ENCODE data around the gene ZMYM4.

ZMYM4 gene

GRCh38 chr1:35436078-35436477, 167.6 kb downstream of the ZMYM4 start:
- no peaks in the 10 kb centered on the region for H3K4me1 ChIP-seq (ENCODE audit: control insufficient read depth, insufficient read depth, low read length)
- no peak overlapping the region for H3K27ac ChIP-seq (ENCODE audit: low read depth, low read length)
- H3K27me3 ChIP-seq (ENCODE audit: control insufficient read depth, insufficient read depth, low read length): no peaks in the 10 kb centered on the region
- no peak overlapping the region for H3K9ac ChIP-seq (ENCODE audit: low read length)
- no peak overlapping the region for H3K4me3 ChIP-seq (ENCODE audit: low read length)
- H3K36me3 ChIP-seq (ENCODE audit: control insufficient read depth, insufficient read depth, low read length): peaks cover 30% of the 10 kb centered on the region

GRCh38 chr1:35437200-35437599, 168.7 kb downstream of the ZMYM4 start:
- H3K4me3 ChIP-seq (ENCODE audit: low read length): no peak overlapping the region
- H3K36me3 ChIP-seq (ENCODE audit: control insufficient read depth, insufficient read depth, low read length): peaks cover 39% of the 10 kb centered on the region
- no peaks in the 10 kb centered on the region for H3K4me1 ChIP-seq (ENCODE audit: control insufficient read depth, insufficient read depth, low read length)
- no peak overlapping the region for H3K27ac ChIP-seq (ENCODE audit: low read depth, low read length)
- no peaks in the 10 kb centered on the region for H3K27me3 ChIP-seq (ENCODE audit: control insufficient read depth, insufficient read depth, low read length)
- H3K9ac ChIP-seq (ENCODE audit: low read length): no peak overlapping the region

- H3K27ac ChIP-seq (ENCODE audit: low read depth, low read length): no peak overlapping the region
- H3K36me3 ChIP-seq (ENCODE audit: control insufficient read depth, insufficient read depth, low read length): peaks cover 47% of the 10 kb centered on the region
- no peaks in the 10 kb centered on the region for H3K4me1 ChIP-seq (ENCODE audit: control insufficient read depth, insufficient read depth, low read length)
- H3K27me3 ChIP-seq (ENCODE audit: control insufficient read depth, insufficient read depth, low read length): no peaks in the 10 kb centered on the region
- no peak overlapping the region for H3K4me3 ChIP-seq (ENCODE audit: low read length)
- no peak overlapping the region for H3K9ac ChIP-seq (ENCODE audit: low read length)
These were observed 171.1 kb downstream of the ZMYM4 start for GRCh38 chr1:35439626-35440025.

- no peak overlapping the region for H3K4me3 ChIP-seq (ENCODE audit: low read length)
- H3K36me3 ChIP-seq (ENCODE audit: control insufficient read depth, insufficient read depth, low read length): peaks cover 42% of the 10 kb centered on the region
- H3K4me1 ChIP-seq (ENCODE audit: control insufficient read depth, insufficient read depth, low read length): no peaks in the 10 kb centered on the region
These were observed 173.5 kb downstream of the ZMYM4 start for GRCh38 chr1:35441926-35442579.

GRCh38 chr1:35442734-35443133, 174.2 kb downstream of the ZMYM4 start:
- Histone ChIP-seq H3K9ac (ENCODE audit: low read length) (no peak overlapping the region), H3K27me3 (ENCODE audit: control insufficient read depth, insufficient read depth, low read length) (no peaks in the 10 kb centered on the region), H3K27ac (ENCODE audit: low read depth, low read length) (no peak overlapping the region), H3K4me1 (ENCODE audit: control insufficient read depth, insufficient read depth, low read length) (no peaks in the 10 kb centered on the region), H3K36me3 (ENCODE audit: control insufficient read depth, insufficient read depth, low read length) (peaks cover 36% of the 10 kb centered on the region), H3K4me3 (ENCODE audit: low read length) (no peak overlapping the region)

More at GRCh38 chr1:35441926-35442579, 173.5 kb downstream of the ZMYM4 start:
- H3K9ac ChIP-seq (ENCODE audit: low read length): no peak overlapping the region
- no peak overlapping the region for H3K27ac ChIP-seq (ENCODE audit: low read depth, low read length)
- H3K27me3 ChIP-seq (ENCODE audit: control insufficient read depth, insufficient read depth, low read length): no peaks in the 10 kb centered on the region

GRCh38 chr1:35443768-35444518, 175.4 kb downstream of the ZMYM4 start:
- Histone ChIP-seq H3K4me1 (ENCODE audit: control insufficient read depth, insufficient read depth, low read length) (no peaks in the 10 kb centered on the region), H3K9ac (ENCODE audit: low read length) (no peak overlapping the region), H3K4me3 (ENCODE audit: low read length) (no peak overlapping the region), H3K36me3 (ENCODE audit: control insufficient read depth, insufficient read depth, low read length) (peaks cover 46% of the 10 kb centered on the region), H3K27ac (ENCODE audit: low read depth, low read length) (no peak overlapping the region), H3K27me3 (ENCODE audit: control insufficient read depth, insufficient read depth, low read length) (no peaks in the 10 kb centered on the region)

- Histone ChIP-seq H3K27me3 (ENCODE audit: control insufficient read depth, insufficient read depth, low read length) (no peaks in the 10 kb centered on the region), H3K4me1 (ENCODE audit: control insufficient read depth, insufficient read depth, low read length) (no peaks in the 10 kb centered on the region), H3K4me3 (ENCODE audit: low read length) (no peak overlapping the region), H3K27ac (ENCODE audit: low read depth, low read length) (no peak overlapping the region), H3K36me3 (ENCODE audit: control insufficient read depth, insufficient read depth, low read length) (peaks cover 43% of the 10 kb centered on the region), H3K9ac (ENCODE audit: low read length) (no peak overlapping the region)
These were observed 175.9 kb downstream of the ZMYM4 start for GRCh38 chr1:35444519-35444774.

GRCh38 chr1:35447278-35447677, 178.8 kb downstream of the ZMYM4 start:
- no peak overlapping the region for H3K4me3 ChIP-seq (ENCODE audit: low read length)
- H3K9ac ChIP-seq (ENCODE audit: low read length): no peak overlapping the region
- H3K27ac ChIP-seq (ENCODE audit: low read depth, low read length): no peak overlapping the region
- H3K4me1 ChIP-seq (ENCODE audit: control insufficient read depth, insufficient read depth, low read length): peaks cover 12% of the 10 kb centered on the region
- H3K27me3 ChIP-seq (ENCODE audit: control insufficient read depth, insufficient read depth, low read length): no peaks in the 10 kb centered on the region
- peaks cover 22% of the 10 kb centered on the region for H3K36me3 ChIP-seq (ENCODE audit: control insufficient read depth, insufficient read depth, low read length)

GRCh38 chr1:35448344-35448801, 179.9 kb downstream of the ZMYM4 start:
- no peaks in the 10 kb centered on the region for H3K27me3 ChIP-seq (ENCODE audit: control insufficient read depth, insufficient read depth, low read length)
- no peak overlapping the region for H3K27ac ChIP-seq (ENCODE audit: low read depth, low read length)
- no peak overlapping the region for H3K4me3 ChIP-seq (ENCODE audit: low read length)
- H3K4me1 ChIP-seq (ENCODE audit: control insufficient read depth, insufficient read depth, low read length): peaks cover 20% of the 10 kb centered on the region
- H3K36me3 ChIP-seq (ENCODE audit: control insufficient read depth, insufficient read depth, low read length): peaks cover 15% of the 10 kb centered on the region
- H3K9ac ChIP-seq (ENCODE audit: low read length): no peak overlapping the region

GRCh38 chr1:35449334-35450008, 181.0 kb downstream of the ZMYM4 start:
- no peak overlapping the region for H3K4me3 ChIP-seq (ENCODE audit: low read length)
- peaks cover 20% of the 10 kb centered on the region for H3K4me1 ChIP-seq (ENCODE audit: control insufficient read depth, insufficient read depth, low read length)
- H3K9ac ChIP-seq (ENCODE audit: low read length): no peak overlapping the region
- no peak overlapping the region for H3K27ac ChIP-seq (ENCODE audit: low read depth, low read length)
- no peaks in the 10 kb centered on the region for H3K27me3 ChIP-seq (ENCODE audit: control insufficient read depth, insufficient read depth, low read length)
- peaks cover 11% of the 10 kb centered on the region for H3K36me3 ChIP-seq (ENCODE audit: control insufficient read depth, insufficient read depth, low read length)

GRCh38 chr1:35451125-35451528, 182.6 kb downstream of the ZMYM4 start:
- Histone ChIP-seq H3K4me3 (ENCODE audit: low read length) (no peak overlapping the region), H3K4me1 (ENCODE audit: control insufficient read depth, insufficient read depth, low read length) (peaks cover 20% of the 10 kb centered on the region), H3K36me3 (ENCODE audit: control insufficient read depth, insufficient read depth, low read length) (peaks cover 10% of the 10 kb centered on the region), H3K27me3 (ENCODE audit: control insufficient read depth, insufficient read depth, low read length) (no peaks in the 10 kb centered on the region), H3K27ac (ENCODE audit: low read depth, low read length) (no peak overlapping the region), H3K9ac (ENCODE audit: low read length) (no peak overlapping the region)

- H3K4me3 ChIP-seq (ENCODE audit: low read length): no peak overlapping the region
- H3K27me3 ChIP-seq (ENCODE audit: control insufficient read depth, insufficient read depth, low read length): no peaks in the 10 kb centered on the region
- H3K4me1 ChIP-seq (ENCODE audit: control insufficient read depth, insufficient read depth, low read length): peaks cover 20% of the 10 kb centered on the region
- peaks cover 10% of the 10 kb centered on the region for H3K36me3 ChIP-seq (ENCODE audit: control insufficient read depth, insufficient read depth, low read length)
- H3K9ac ChIP-seq (ENCODE audit: low read length): no peak overlapping the region
- peak overlapping the region; percentile 31 for H3K27ac ChIP-seq (ENCODE audit: low read depth, low read length)
These were observed 183.7 kb downstream of the ZMYM4 start for GRCh38 chr1:35452106-35452774.

Measured in rectal smooth muscle tissue (tissue), 1 donor.